Measurements from ENCODE around the gene ADPGK.

DNA sequence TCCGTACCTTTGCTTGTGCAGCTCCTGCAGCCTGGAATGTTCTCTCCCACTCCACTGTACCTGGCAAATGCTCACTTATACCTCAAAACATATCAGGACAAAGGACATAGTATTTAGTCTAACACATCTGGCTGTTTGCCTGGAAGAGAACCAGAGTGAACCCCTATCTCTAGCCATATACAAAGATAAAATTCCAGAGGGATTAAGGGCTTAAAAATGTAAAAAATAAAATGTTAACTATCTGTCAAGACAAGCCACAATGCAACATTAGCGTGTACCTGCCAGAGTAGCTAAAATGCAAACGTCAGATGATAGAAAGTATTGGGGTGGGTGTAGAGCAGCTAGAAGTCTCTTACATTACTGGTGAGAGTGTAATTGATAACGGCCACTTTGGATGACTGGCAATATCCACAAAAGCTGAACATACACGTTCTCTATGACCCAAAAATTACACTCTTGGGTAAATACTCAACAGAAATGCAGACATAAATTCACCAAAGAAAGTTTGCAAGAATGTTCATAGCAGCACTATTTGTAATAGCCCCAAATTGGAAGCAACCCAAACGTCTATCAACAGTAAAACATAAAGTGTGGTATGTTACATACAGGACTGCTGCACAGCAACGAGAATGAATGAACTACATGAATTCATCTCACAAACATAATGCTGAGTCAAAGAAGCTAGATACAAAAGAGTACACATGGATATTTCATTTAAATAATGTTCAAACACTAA, 18.2 kb upstream of the ADPGK start:
- no peak for TF ChIP-seq POLR2A (IDR thresholded peaks at IDR 0.05)
- TF ChIP-seq, protein P1, sequence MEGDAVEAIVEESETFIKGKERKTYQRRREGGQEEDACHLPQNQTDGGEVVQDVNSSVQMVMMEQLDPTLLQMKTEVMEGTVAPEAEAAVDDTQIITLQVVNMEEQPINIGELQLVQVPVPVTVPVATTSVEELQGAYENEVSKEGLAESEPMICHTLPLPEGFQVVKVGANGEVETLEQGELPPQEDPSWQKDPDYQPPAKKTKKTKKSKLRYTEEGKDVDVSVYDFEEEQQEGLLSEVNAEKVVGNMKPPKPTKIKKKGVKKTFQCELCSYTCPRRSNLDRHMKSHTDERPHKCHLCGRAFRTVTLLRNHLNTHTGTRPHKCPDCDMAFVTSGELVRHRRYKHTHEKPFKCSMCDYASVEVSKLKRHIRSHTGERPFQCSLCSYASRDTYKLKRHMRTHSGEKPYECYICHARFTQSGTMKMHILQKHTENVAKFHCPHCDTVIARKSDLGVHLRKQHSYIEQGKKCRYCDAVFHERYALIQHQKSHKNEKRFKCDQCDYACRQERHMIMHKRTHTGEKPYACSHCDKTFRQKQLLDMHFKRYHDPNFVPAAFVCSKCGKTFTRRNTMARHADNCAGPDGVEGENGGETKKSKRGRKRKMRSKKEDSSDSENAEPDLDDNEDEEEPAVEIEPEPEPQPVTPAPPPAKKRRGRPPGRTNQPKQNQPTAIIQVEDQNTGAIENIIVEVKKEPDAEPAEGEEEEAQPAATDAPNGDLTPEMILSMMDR (IDR thresholded peaks at IDR 0.05) = no peak
